ENCODE data around the gene RPE65.

DNA sequence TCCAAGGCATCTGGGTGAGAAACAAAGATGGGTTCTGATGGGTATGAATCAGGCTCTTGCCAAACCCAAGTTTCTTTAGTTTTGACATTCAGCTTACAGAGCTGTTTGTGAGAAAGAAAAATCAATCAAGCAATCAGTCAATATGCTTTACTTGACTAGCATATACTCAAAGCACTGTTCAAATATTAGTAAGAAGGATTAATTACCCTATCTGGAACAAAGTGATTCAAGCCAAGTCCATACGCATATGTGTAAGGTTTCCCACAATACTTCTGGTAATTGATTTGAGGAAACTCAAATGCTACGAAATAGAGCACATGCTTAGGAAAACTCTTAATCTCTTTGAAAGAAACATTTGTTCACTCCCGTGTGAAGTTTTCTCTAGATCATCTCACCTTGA, 18.7 kb downstream of the RPE65 start:
- TF ChIP-seq, protein P1, sequence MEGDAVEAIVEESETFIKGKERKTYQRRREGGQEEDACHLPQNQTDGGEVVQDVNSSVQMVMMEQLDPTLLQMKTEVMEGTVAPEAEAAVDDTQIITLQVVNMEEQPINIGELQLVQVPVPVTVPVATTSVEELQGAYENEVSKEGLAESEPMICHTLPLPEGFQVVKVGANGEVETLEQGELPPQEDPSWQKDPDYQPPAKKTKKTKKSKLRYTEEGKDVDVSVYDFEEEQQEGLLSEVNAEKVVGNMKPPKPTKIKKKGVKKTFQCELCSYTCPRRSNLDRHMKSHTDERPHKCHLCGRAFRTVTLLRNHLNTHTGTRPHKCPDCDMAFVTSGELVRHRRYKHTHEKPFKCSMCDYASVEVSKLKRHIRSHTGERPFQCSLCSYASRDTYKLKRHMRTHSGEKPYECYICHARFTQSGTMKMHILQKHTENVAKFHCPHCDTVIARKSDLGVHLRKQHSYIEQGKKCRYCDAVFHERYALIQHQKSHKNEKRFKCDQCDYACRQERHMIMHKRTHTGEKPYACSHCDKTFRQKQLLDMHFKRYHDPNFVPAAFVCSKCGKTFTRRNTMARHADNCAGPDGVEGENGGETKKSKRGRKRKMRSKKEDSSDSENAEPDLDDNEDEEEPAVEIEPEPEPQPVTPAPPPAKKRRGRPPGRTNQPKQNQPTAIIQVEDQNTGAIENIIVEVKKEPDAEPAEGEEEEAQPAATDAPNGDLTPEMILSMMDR (IDR thresholded peaks at IDR 0.05) = no peak
- no peak for TF ChIP-seq ZFX (IDR thresholded peaks at IDR 0.05; ENCODE audit: borderline replicate concordance)
